K562 (cell line): Measurements from ENCODE around the gene GAB2. TPM values are rescaled to one million over a fixed set of nuclear protein-coding genes. Genes with fewer than 3 reads are reported as not detected.
A peak's percentile ranks its signal among the peaks of the same experiment; 100 is the strongest.

Experiments used
- CAMTA2 ChIP-seq: fragments of 250-450 bp; sonication (Bioruptor Pico); conservative IDR thresholded peaks from 2 replicates; pipeline ENCODE4 v1.5.1; 2022
- CEBPG ChIP-seq, 3 experiments: fragments of 200-800 bp in 1 of 3; sonication (Bioruptor generic) in 1 of 3; sonication (generic) in 1 of 3; formaldehyde crosslinking in 1 of 3; IDR thresholded peaks in 2 of 3; conservative IDR thresholded peaks in 1 of 3; 2 replicates each; pipeline versions ENCODE4 v1.6.1 to v1.8.0; 2016 to 2022; ENCODE audit warnings: missing compliant biosample characterization in 2 of 3, missing genetic modification characterization in 2 of 3, mild to moderate bottlenecking in 1 of 3, missing genetic modification reagents in 1 of 3
- CSDE1 ChIP-seq, 2 experiments: fragments of 450-650 bp; IDR thresholded peaks; 2 replicates each; pipeline ENCODE4 v1.6.1; 2016; ENCODE audit warnings: mild to moderate bottlenecking in 1 of 2
- NUFIP1 ChIP-seq: fragments of 450-650 bp; IDR thresholded peaks from 2 replicates; pipeline ENCODE4 v1.6.1; 2018; ENCODE audit not compliant: partially characterized antibody
- PCBP2 ChIP-seq: fragments of 200-400 bp; formaldehyde crosslinking; IDR thresholded peaks from 2 replicates; pipeline ENCODE4 v1.6.1; 2018; ENCODE audit warnings: low read length, low read depth, mild to moderate bottlenecking, moderate library complexity; ENCODE audit not compliant: poor library complexity, severe bottlenecking
- SMARCE1 ChIP-seq: fragments of 450-650 bp; IDR thresholded peaks from 2 replicates; pipeline ENCODE4 v1.7.1; 2016; ENCODE audit warnings: mild to moderate bottlenecking
- polyA plus RNA-seq, 8 experiments: library from polyadenylated mRNA; depleted of rRNA in 4 of 8; stranded (reverse) in 5 of 8; unstranded in 3 of 8; fragments of >200 nt; fragmentation: Nextera tagmentation in 2 of 8; fragmentation: Illumina TruSeq in 1 of 8; extraction: Ambion mirVana in 2 of 8; extraction: Trizol in 1 of 8; gene quantifications; 2 replicates each; pipeline versions ENCODE4 v1.2.1 to v1.2.3, GENCODE V29; 2011 to 2014; ENCODE audit warnings: inconsistent platforms in 1 of 8, missing spikeins in 1 of 8
- total RNA-seq, 7 experiments: library from RNA; depleted of rRNA in 6 of 7; stranded (reverse); fragments of >200 nt in 6 of 7; fragmentation: Illumina TruSeq in 2 of 7; extraction: Trizol in 2 of 7; gene quantifications; 2 replicates each; pipeline versions ENCODE4 v1.2.1 to v1.2.3, GENCODE V29; 2011 to 2021; ENCODE audit warnings: low replicate concordance in 1 of 7
- TF ChIP-seq, protein P1 (sequence below), 2 experiments: IDR thresholded peaks; 2 replicates each; pipeline ENCODE4 v1.6.1; 2011; ENCODE audit warnings: borderline replicate concordance in 1 of 2, control low read depth in 1 of 2, low read depth in 1 of 2, low read length in 1 of 2, mild to moderate bottlenecking in 1 of 2, mixed read lengths in 1 of 2, moderate library complexity in 1 of 2; ENCODE audit not compliant: insufficient read depth in 1 of 2, insufficient read length in 1 of 2, poor library complexity in 1 of 2, severe bottlenecking in 1 of 2; ENCODE audit errors: extremely low read depth in 1 of 2
- TF ChIP-seq, protein P2 (sequence below): fragments of 250-450 bp; sonication (Bioruptor Pico); IDR thresholded peaks from 2 replicates; pipeline ENCODE4 v1.4.0; 2020

Gene GAB2
- total and polyA plus RNA-seq, 9 of the 15 experiments (the other 6 are each of a cell fraction or from before 2014, with no cell fraction given), result 2.3 to 35.2 (median 16.1) TPM

DNA sequence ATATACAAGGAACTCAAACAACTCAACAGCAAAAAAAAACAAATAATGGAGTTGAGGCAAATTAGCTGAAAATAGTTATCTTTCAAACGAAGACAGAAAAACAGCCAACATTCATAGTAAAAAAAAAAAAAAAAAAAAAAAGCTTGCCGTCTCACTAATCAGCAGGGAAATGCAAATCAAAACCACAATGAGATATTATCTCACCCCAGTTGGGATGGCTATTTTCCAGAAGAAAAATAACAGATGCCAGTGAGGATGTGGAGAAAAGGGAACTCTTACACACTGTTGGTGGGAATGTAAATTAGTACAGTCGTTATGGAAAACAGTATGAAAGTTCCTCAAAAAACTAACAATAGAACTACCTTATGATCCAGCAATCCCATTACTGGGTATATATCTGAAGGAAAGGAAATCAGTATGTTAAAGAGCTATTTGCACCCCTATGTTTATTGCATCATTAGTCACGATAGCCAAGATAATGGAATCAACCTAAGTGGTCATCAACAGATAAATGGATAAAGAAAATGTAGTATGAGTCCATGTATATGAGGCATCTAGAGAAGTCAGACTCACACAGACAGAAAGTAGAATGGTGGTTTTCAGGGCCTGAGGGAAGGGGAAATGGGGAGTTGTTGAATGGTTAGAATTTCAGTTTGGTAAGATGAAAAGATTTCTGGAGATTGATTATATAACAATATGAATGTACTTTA, 172.9 kb downstream of the GAB2 start (continued):
- TF ChIP-seq, protein P1, sequence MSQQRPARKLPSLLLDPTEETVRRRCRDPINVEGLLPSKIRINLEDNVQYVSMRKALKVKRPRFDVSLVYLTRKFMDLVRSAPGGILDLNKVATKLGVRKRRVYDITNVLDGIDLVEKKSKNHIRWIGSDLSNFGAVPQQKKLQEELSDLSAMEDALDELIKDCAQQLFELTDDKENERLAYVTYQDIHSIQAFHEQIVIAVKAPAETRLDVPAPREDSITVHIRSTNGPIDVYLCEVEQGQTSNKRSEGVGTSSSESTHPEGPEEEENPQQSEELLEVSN (IDR thresholded peaks at IDR 0.05; ENCODE audit: borderline replicate concordance in 1 of 2, extremely low read depth in 1 of 2, insufficient read depth in 1 of 2, insufficient read length in 1 of 2, low read depth in 1 of 2, low read length in 1 of 2, poor library complexity in 1 of 2, severe bottlenecking in 1 of 2), result no peak
- TF ChIP-seq SMARCE1, result peak; percentile 13; the same call in 1 of the 2 replicates
- no peak for TF ChIP-seq CAMTA2 (CRISPR knock-in tag)
- TF ChIP-seq CSDE1 (IDR thresholded peaks at IDR 0.05), result no peak
- TF ChIP-seq, protein P2, sequence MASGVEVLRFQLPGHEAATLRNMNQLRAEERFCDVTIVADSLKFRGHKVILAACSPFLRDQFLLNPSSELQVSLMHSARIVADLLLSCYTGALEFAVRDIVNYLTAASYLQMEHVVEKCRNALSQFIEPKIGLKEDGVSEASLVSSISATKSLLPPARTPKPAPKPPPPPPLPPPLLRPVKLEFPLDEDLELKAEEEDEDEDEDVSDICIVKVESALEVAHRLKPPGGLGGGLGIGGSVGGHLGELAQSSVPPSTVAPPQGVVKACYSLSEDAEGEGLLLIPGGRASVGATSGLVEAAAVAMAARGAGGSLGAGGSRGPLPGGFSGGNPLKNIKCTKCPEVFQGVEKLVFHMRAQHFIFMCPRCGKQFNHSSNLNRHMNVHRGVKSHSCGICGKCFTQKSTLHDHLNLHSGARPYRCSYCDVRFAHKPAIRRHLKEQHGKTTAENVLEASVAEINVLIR (CRISPR knock-in tag), result no peak
- TF ChIP-seq CEBPG (CRISPR knock-in tag; IDR thresholded peaks at IDR 0.05), result no peak
- TF ChIP-seq CEBPG (tag; conservative IDR thresholded peaks at IDR 0.05 in 1 of 2, IDR thresholded peaks at IDR 0.05 in 1 of 2), result peak in 1 of 2 experiments; percentile 66; a peak in 2 of 4 replicates
- TF ChIP-seq NUFIP1, result no peak
- no peak for TF ChIP-seq PCBP2
